H9 (cell line): ENCODE data around the gene ERICH6. TPM values are rescaled to one million over a fixed set of nuclear protein-coding genes. Genes with fewer than 3 reads are reported as not detected.

Experiments used
- DNase-seq: peaks from one replicate; pipeline ENCODE4 v3.0.0-alpha.2; 2017
- H2AFZ ChIP-seq: one replicate; pipeline ENCODE4 v1.6.1; 2013; ENCODE audit warnings: mild to moderate bottlenecking, low read length, control low read depth, moderate library complexity
- H2AK5ac ChIP-seq: 2 replicates; pipeline ENCODE4 v1.6.1; 2013; ENCODE audit warnings: low read length, control low read depth, mixed read lengths; ENCODE audit not compliant: insufficient read length
- H2BK120ac ChIP-seq: one replicate; pipeline ENCODE4 v1.6.1; 2013; ENCODE audit warnings: low read depth, mild to moderate bottlenecking, low read length, control low read depth, inconsistent platforms; ENCODE audit not compliant: poor library complexity, severe bottlenecking
- H2BK12ac ChIP-seq: 2 replicates; pipeline ENCODE4 v1.6.1; 2013; ENCODE audit warnings: low read length, control low read depth, mixed read lengths, low read depth; ENCODE audit not compliant: insufficient read length
- H2BK15ac ChIP-seq: 2 replicates; pipeline ENCODE4 v1.6.1; 2013; ENCODE audit warnings: low read depth, low read length, control low read depth
- H2BK20ac ChIP-seq: one replicate; pipeline ENCODE4 v1.6.1; 2013; ENCODE audit warnings: low read depth, mild to moderate bottlenecking, low read length, control low read depth, inconsistent platforms; ENCODE audit not compliant: poor library complexity, severe bottlenecking
- H2BK5ac ChIP-seq: 2 replicates; pipeline ENCODE4 v1.6.1; 2013; ENCODE audit warnings: low read length, control low read depth, mixed read lengths; ENCODE audit not compliant: insufficient read length
- H3K14ac ChIP-seq: 2 replicates; pipeline ENCODE4 v1.6.1; 2013; ENCODE audit warnings: low read length, control low read depth; ENCODE audit not compliant: insufficient read depth
- H3K18ac ChIP-seq: 2 replicates; pipeline ENCODE4 v1.6.1; 2013; ENCODE audit warnings: low read depth, mild to moderate bottlenecking, mixed read lengths, low read length, control low read depth; ENCODE audit not compliant: insufficient read length
- H3K23ac ChIP-seq: 2 replicates; pipeline ENCODE4 v1.6.1; 2013; ENCODE audit warnings: low read length, control low read depth, mixed read lengths, low read depth; ENCODE audit not compliant: insufficient read length
- H3K23me2 ChIP-seq: 2 replicates; pipeline ENCODE4 v1.6.1; 2013; ENCODE audit warnings: low read depth, mild to moderate bottlenecking, mixed read lengths, low read length, control low read depth; ENCODE audit not compliant: insufficient read length, poor library complexity, severe bottlenecking
- H3K27ac ChIP-seq: 2 replicates; pipeline ENCODE4 v1.5.1; 2013; ENCODE audit warnings: low read length, control low read depth, mixed read lengths, low read depth; ENCODE audit not compliant: insufficient read length
- H3K27me3 ChIP-seq: 2 replicates; pipeline ENCODE4 v1.6.1; 2013; ENCODE audit warnings: low read length, control low read depth, inconsistent platforms; ENCODE audit not compliant: insufficient read depth
- H3K4ac ChIP-seq: 2 replicates; pipeline ENCODE4 v1.6.1; 2013; ENCODE audit warnings: low read depth, mild to moderate bottlenecking, control low read depth, inconsistent platforms, low read length, moderate library complexity
- H3K4me1 ChIP-seq: 2 replicates; pipeline ENCODE4 v1.6.1; 2013; ENCODE audit warnings: low read length, control low read depth, inconsistent platforms; ENCODE audit not compliant: insufficient read depth
- H3K4me2 ChIP-seq: 2 replicates; pipeline ENCODE4 v1.6.1; 2013; ENCODE audit warnings: low read length, control low read depth, mixed read lengths; ENCODE audit not compliant: insufficient read length, insufficient read depth
- H3K56ac ChIP-seq: 2 replicates; pipeline ENCODE4 v1.6.1; 2013; ENCODE audit warnings: low read depth, mild to moderate bottlenecking, mixed read lengths, low read length, control low read depth; ENCODE audit not compliant: insufficient read length
- H3K79me1 ChIP-seq: 2 replicates; pipeline ENCODE4 v1.6.1; 2013; ENCODE audit warnings: low read depth, mild to moderate bottlenecking, moderate library complexity, low read length, control low read depth, inconsistent platforms; ENCODE audit not compliant: insufficient read depth, poor library complexity, severe bottlenecking
- H3K79me2 ChIP-seq: 2 replicates; pipeline ENCODE4 v1.6.1; 2013; ENCODE audit warnings: low read length, control low read depth, inconsistent platforms; ENCODE audit not compliant: insufficient read depth
- H3K9ac ChIP-seq: 2 replicates; pipeline ENCODE4 v1.6.1; 2013; ENCODE audit warnings: low read length, control low read depth, mixed read lengths; ENCODE audit not compliant: insufficient read length; ENCODE audit errors: extremely low read depth
- H3K9me3 ChIP-seq: one replicate; pipeline ENCODE4 v1.6.1; 2013; ENCODE audit warnings: low read depth, low read length, inconsistent platforms; ENCODE audit not compliant: control insufficient read depth
- H3T11ph ChIP-seq: one replicate; pipeline ENCODE4 v1.6.1; 2013; ENCODE audit warnings: mild to moderate bottlenecking, low read length, control low read depth, inconsistent platforms
- H4K20me1 ChIP-seq: one replicate; pipeline ENCODE4 v1.6.1; 2013; ENCODE audit not compliant: control insufficient read depth, insufficient read length, insufficient read depth
- H4K5ac ChIP-seq: 2 replicates; pipeline ENCODE4 v1.6.1; 2013; ENCODE audit warnings: low read depth, mild to moderate bottlenecking, mixed read lengths, low read length, control low read depth; ENCODE audit not compliant: insufficient read length
- H4K8ac ChIP-seq: replicated peaks from 2 replicates; pipeline ENCODE4 v1.6.1; 2013; ENCODE audit warnings: low read length, control low read depth, mixed read lengths, low read depth; ENCODE audit not compliant: insufficient read length
- H4K91ac ChIP-seq: 2 replicates; pipeline ENCODE4 v1.6.1; 2013; ENCODE audit warnings: low read depth, mild to moderate bottlenecking, moderate library complexity, mixed read lengths, low read length, control low read depth; ENCODE audit not compliant: insufficient read length
- H3K27ac Mint-ChIP-seq, 3 experiments: 2 replicates in 2 of 3; 3 replicates in 1 of 3; pipeline ENCODE4 v1.8.0; 2020 to 2021; ENCODE audit warnings: mixed read lengths in 3 of 3, mild to moderate bottlenecking in 1 of 3, moderate library complexity in 1 of 3
- H3K27me3 Mint-ChIP-seq: 2 replicates; pipeline ENCODE4 v1.8.0; 2021; ENCODE audit warnings: low read depth, mild to moderate bottlenecking, moderate library complexity, mixed read lengths
- H3K36me3 Mint-ChIP-seq, 3 experiments: 2 replicates in 2 of 3; 3 replicates in 1 of 3; pipeline ENCODE4 v1.8.0; 2020 to 2021; ENCODE audit warnings: low read depth in 3 of 3, mixed read lengths in 3 of 3; ENCODE audit not compliant: insufficient read depth in 1 of 3
- H3K4me1 Mint-ChIP-seq, 2 experiments: 2 replicates each; pipeline ENCODE4 v1.8.0; 2020; ENCODE audit warnings: mixed read lengths in 2 of 2
- H3K4me3 Mint-ChIP-seq, 2 experiments: 2 replicates in 1 of 2; 3 replicates in 1 of 2; pipeline ENCODE4 v1.8.0; 2020 to 2021; ENCODE audit warnings: mild to moderate bottlenecking in 2 of 2, mixed read lengths in 2 of 2, moderate library complexity in 1 of 2
- H3K9me3 Mint-ChIP-seq, 2 experiments: 2 replicates in 1 of 2; 3 replicates in 1 of 2; pipeline ENCODE4 v1.8.0; 2020; ENCODE audit warnings: mild to moderate bottlenecking in 2 of 2, mixed read lengths in 2 of 2, moderate library complexity in 1 of 2
- WGBS: extraction: QIAGEN DNeasy Blood & Tissue Kit; methylation state at CpG from one replicate; pipeline ENCODE4 v1.1.7; 2013; ENCODE audit warnings: missing lambda C conversion rate, low lambda C conversion rate, mixed read lengths; ENCODE audit not compliant: insufficient read length; ENCODE audit errors: extremely low coverage; 5-methylcytosine and 5-hydroxymethylcytosine counted together
- total RNA-seq: library from RNA; stranded (reverse); gene quantifications from 2 replicates; pipeline ENCODE4 v1.2.1, GENCODE V29; 2021
- TF ChIP-seq, protein P1 (sequence below): fragments of 200-600 bp; sonication (generic); conservative IDR thresholded peaks from 3 replicates; pipeline ENCODE4 v1.8.0; 2021; ENCODE audit warnings: antibody characterized with exemption, mild to moderate bottlenecking

The ERICH6 gene
- total RNA-seq, 1 experiment from 2014 or later: not detected

- H2AFZ ChIP-seq: no peak overlapping the region
- H2BK5ac ChIP-seq: no peak overlapping the region
- no peak for DNase-seq
- H3K14ac ChIP-seq: no peak overlapping the region
- no peaks in the 10 kb centered on the region for H4K20me1 ChIP-seq
- H3T11ph ChIP-seq: no peak overlapping the region
- Mint-ChIP-seq H3K36me3 (no peaks in the 10 kb centered on the region), H3K27me3 (no peaks in the 10 kb centered on the region), H3K27ac (no peak overlapping the region; a peak in 1 of 7 replicates), H3K4me3 (no peak overlapping the region), H3K9me3 (no peaks in the 10 kb centered on the region), H3K4me1 (peaks cover 41 to 55% of the 10 kb centered on the region in 2 experiments)
- no peak overlapping the region for H3K23ac ChIP-seq
- no peaks in the 10 kb centered on the region for H3K79me1 ChIP-seq
- H3K4ac ChIP-seq: no peak overlapping the region
- no peak overlapping the region for H2BK12ac ChIP-seq
- 0 out of 2 replicates have a peak, but pooled peaks cover 4% of the 10 kb centered on the region for H3K4me1 ChIP-seq
- WGBS: no CpG with 5 or more reads among the region's 9 CpGs
- no peaks in the 10 kb centered on the region for H3K23me2 ChIP-seq
- H3K9ac ChIP-seq: no peak overlapping the region
- no peak overlapping the region for H4K5ac ChIP-seq
- H3K79me2 ChIP-seq: no peaks in the 10 kb centered on the region
- no peak overlapping the region for H2BK15ac ChIP-seq
- no peaks in the 10 kb centered on the region for H3K27me3 ChIP-seq
- H3K56ac ChIP-seq: no peak overlapping the region
- TF ChIP-seq, protein P1, sequence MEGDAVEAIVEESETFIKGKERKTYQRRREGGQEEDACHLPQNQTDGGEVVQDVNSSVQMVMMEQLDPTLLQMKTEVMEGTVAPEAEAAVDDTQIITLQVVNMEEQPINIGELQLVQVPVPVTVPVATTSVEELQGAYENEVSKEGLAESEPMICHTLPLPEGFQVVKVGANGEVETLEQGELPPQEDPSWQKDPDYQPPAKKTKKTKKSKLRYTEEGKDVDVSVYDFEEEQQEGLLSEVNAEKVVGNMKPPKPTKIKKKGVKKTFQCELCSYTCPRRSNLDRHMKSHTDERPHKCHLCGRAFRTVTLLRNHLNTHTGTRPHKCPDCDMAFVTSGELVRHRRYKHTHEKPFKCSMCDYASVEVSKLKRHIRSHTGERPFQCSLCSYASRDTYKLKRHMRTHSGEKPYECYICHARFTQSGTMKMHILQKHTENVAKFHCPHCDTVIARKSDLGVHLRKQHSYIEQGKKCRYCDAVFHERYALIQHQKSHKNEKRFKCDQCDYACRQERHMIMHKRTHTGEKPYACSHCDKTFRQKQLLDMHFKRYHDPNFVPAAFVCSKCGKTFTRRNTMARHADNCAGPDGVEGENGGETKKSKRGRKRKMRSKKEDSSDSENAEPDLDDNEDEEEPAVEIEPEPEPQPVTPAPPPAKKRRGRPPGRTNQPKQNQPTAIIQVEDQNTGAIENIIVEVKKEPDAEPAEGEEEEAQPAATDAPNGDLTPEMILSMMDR: no peak
- H2BK20ac ChIP-seq: no peak overlapping the region
- H3K27ac ChIP-seq: no peak overlapping the region
- no peak overlapping the region for H2AK5ac ChIP-seq
- no peak overlapping the region for H4K91ac ChIP-seq
- no peak overlapping the region for H2BK120ac ChIP-seq
- H3K4me2 ChIP-seq: no peak overlapping the region
- no peak overlapping the region for H3K18ac ChIP-seq
- H3K9me3 ChIP-seq: no peaks in the 10 kb centered on the region
- H4K8ac ChIP-seq: no peak overlapping the region
These were observed 30.4 kb upstream of the ERICH6 start for GRCh38 chr3:150733936-150734794.
